GM12878 (cell line): ENCODE measurements around the gene POC1B. TPM values are rescaled to one million over a fixed set of nuclear protein-coding genes. Genes with fewer than 3 reads are reported as not detected.

Experiments
- ATAC-seq: fragments of 200-7000 bp; cut with Tn5 transposase; 3 replicates; pipeline ENCODE4 v1.9.1; 2020; ENCODE audit warnings: mild to moderate bottlenecking, moderate library complexity
- BruUV-seq: library from RNA; stranded (reverse); fragments of 400-500 nt; replicated peaks from 2 replicates; lab custom pipeline; 2021; lab: Mats Ljungman, UMichigan
- CTCF ChIA-PET: fragments of 300-600 bp; sonication (Branson Sonifier 250); formaldehyde crosslinking; extraction: SDS; loops from one replicate; lab custom pipeline; 2021; ENCODE audit warnings: inconsistent platforms; lab: Yijun Ruan, JAX
- POLR2A ChIA-PET: fragments of 350-600 bp; formaldehyde crosslinking; extraction: SDS; loops from one replicate; lab custom pipeline; 2021; ENCODE audit warnings: inconsistent platforms; lab: Charles Lee
- RAD21 ChIA-PET: fragments of 300-600 bp; sonication (Branson Sonifier 250); formaldehyde crosslinking; loops from one replicate; lab custom pipeline; 2023; ENCODE audit warnings: antibody characterized with exemption; ENCODE audit not compliant: unreplicated experiment; lab: Charles Lee
- SMC1A ChIA-PET: fragments of 300-600 bp; sonication (Branson Sonifier 250); formaldehyde crosslinking; loops from one replicate; lab custom pipeline; 2023; ENCODE audit not compliant: unreplicated experiment, uncharacterized antibody; lab: Charles Lee
- DNase-seq: peaks from one replicate; pipeline ENCODE4 v3.0.0-alpha.2; 2011; ENCODE audit warnings: low read depth, low spot score
- FAIRE-seq: peaks from 3 replicates; lab custom pipeline; 2011; peaks lifted over from hg19 to GRCh38; lab: Jason Lieb, UNC
- H2AFZ ChIP-seq: 2 replicates; pipeline ENCODE4 v1.6.0; 2011; ENCODE audit warnings: low read depth, low read length, control low read depth; ENCODE audit not compliant: control insufficient read depth
- H3K27ac ChIP-seq: 2 replicates; pipeline ENCODE4 v1.5.1; 2011; ENCODE audit warnings: control low read depth; ENCODE audit not compliant: control insufficient read depth, insufficient read depth
- H3K27me3 ChIP-seq, 2 experiments: replicated peaks in 1 of 2; 2 replicates each; pipeline versions ENCODE4 v1.6.0 to v1.6.1; 2011; ENCODE audit warnings: low read length in 1 of 2; ENCODE audit not compliant: control insufficient read depth in 2 of 2, insufficient read depth in 2 of 2
- H3K36me3 ChIP-seq, 2 experiments: 2 replicates each; pipeline ENCODE4 v1.5.1; 2011; ENCODE audit warnings: low read length in 1 of 2; ENCODE audit not compliant: control insufficient read depth in 2 of 2, insufficient read depth in 2 of 2
- H3K4me1 ChIP-seq: 2 replicates; pipeline ENCODE4 v1.6.1; 2011; ENCODE audit warnings: mild to moderate bottlenecking, low read length, moderate library complexity, mixed read lengths; ENCODE audit not compliant: control insufficient read depth, insufficient read depth
- H3K4me2 ChIP-seq: 2 replicates; pipeline ENCODE4 v1.6.0; 2011; ENCODE audit warnings: control low read depth; ENCODE audit not compliant: control insufficient read depth, insufficient read depth
- H3K4me3 ChIP-seq: fragments of 200-600 bp; sonication (generic); 2 replicates; pipeline ENCODE4 v1.5.1; 2016
- H3K79me2 ChIP-seq: 2 replicates; pipeline ENCODE4 v1.6.0; 2011; ENCODE audit warnings: low read length; ENCODE audit not compliant: control insufficient read depth, insufficient read depth
- H3K9ac ChIP-seq: 2 replicates; pipeline ENCODE4 v1.8.0; 2011; ENCODE audit warnings: low read length, control low read depth, mixed read lengths; ENCODE audit not compliant: control insufficient read depth, insufficient read depth
- H3K9me3 ChIP-seq: replicated peaks from 3 replicates; pipeline ENCODE4 v1.5.1; 2011; ENCODE audit warnings: mild to moderate bottlenecking, low read length; ENCODE audit not compliant: control insufficient read depth, insufficient read depth
- H4K20me1 ChIP-seq: 2 replicates; pipeline ENCODE4 v1.6.0; 2011; ENCODE audit not compliant: control insufficient read depth, insufficient read depth
- ATF7 ChIP-seq: fragments of 450-650 bp; IDR thresholded peaks from 2 replicates; pipeline ENCODE4 v1.6.1; 2016; ENCODE audit warnings: low read depth, mild to moderate bottlenecking
- BMI1 ChIP-seq: fragments of 450-650 bp; IDR thresholded peaks from 2 replicates; pipeline ENCODE4 v1.6.1; 2016; ENCODE audit warnings: mild to moderate bottlenecking, moderate library complexity, borderline replicate concordance
- CBX3 ChIP-seq: fragments of 200-600 bp; sonication (generic); IDR thresholded peaks from 2 replicates; pipeline ENCODE4 v1.6.1; 2016; ENCODE audit warnings: low read depth, borderline replicate concordance
- CHD2 ChIP-seq: IDR thresholded peaks from 2 replicates; pipeline ENCODE4 v1.6.1; 2011; ENCODE audit warnings: low read depth, low read length, improper control_type of control experiment, borderline replicate concordance
- CREB1 ChIP-seq: IDR thresholded peaks from 2 replicates; pipeline ENCODE4 v1.6.1; 2012; ENCODE audit warnings: low read depth, mild to moderate bottlenecking, inconsistent platforms
- FOS ChIP-seq: IDR thresholded peaks from 3 replicates; pipeline ENCODE4 v1.6.1; 2011; ENCODE audit warnings: borderline replicate concordance; ENCODE audit not compliant: insufficient read length; ENCODE audit errors: extremely low read depth
- HCFC1 ChIP-seq: fragments of 150-350 bp; IDR thresholded peaks from 2 replicates; pipeline ENCODE4 v1.6.1; 2014; ENCODE audit warnings: low read length
- HDGF ChIP-seq: fragments of 450-650 bp; IDR thresholded peaks from 2 replicates; pipeline ENCODE4 v1.6.1; 2016; ENCODE audit warnings: antibody characterized with exemption
- MEF2B ChIP-seq: fragments of 450-650 bp; IDR thresholded peaks from 2 replicates; pipeline ENCODE4 v1.6.1; 2018; ENCODE audit warnings: mild to moderate bottlenecking, moderate library complexity; ENCODE audit not compliant: partially characterized antibody, poor library complexity, severe bottlenecking
- MTA3 ChIP-seq: IDR thresholded peaks from 2 replicates; pipeline ENCODE4 v1.6.1; 2012; ENCODE audit warnings: low read length, inconsistent platforms, borderline replicate concordance
- PAX8 ChIP-seq: fragments of 450-650 bp; IDR thresholded peaks from 2 replicates; pipeline ENCODE4 v1.6.1; 2017; ENCODE audit warnings: mild to moderate bottlenecking, moderate library complexity
- RBBP5 ChIP-seq: fragments of 200-600 bp; sonication (generic); conservative IDR thresholded peaks from 2 replicates; pipeline ENCODE4 v1.6.1; 2016
- YY1 ChIP-seq: IDR thresholded peaks from 2 replicates; pipeline ENCODE4 v1.6.1; 2011; ENCODE audit warnings: low read depth, mild to moderate bottlenecking, low read length
- ZNF687 ChIP-seq: fragments of 450-650 bp; IDR thresholded peaks from 2 replicates; pipeline ENCODE4 v1.6.1; 2017; ENCODE audit warnings: mild to moderate bottlenecking, moderate library complexity
- WGBS: methylation state at CpG from one replicate; pipeline ENCODE4 v1.1.6; 2016; ENCODE audit warnings: low lambda C conversion rate; ENCODE audit not compliant: insufficient replicate concordance, insufficient coverage; ENCODE audit errors: missing lambda C conversion rate; 5-methylcytosine and 5-hydroxymethylcytosine counted together
- in situ Hi-C: fragments of 300-500 bp; cut with MboI; formaldehyde crosslinking; loops from 9 replicates; pipeline ENCODE4 v1.14.3; 2018; ENCODE audit warnings: mixed read lengths
- intact Hi-C: fragments of 100-400 bp; cut with micrococcal nuclease; formaldehyde crosslinking; loops from one replicate; pipeline ENCODE4 v1.14.2; 2022; ENCODE audit not compliant: unreplicated experiment
- polyA plus RNA-seq, 11 experiments: library from polyadenylated mRNA; depleted of rRNA in 4 of 11; unstranded in 6 of 11; stranded (reverse) in 5 of 11; fragments of >200 nt; fragmentation: Nextera tagmentation in 4 of 11; fragmentation: Illumina TruSeq in 1 of 11; extraction: Ambion mirVana in 4 of 11; extraction: Trizol in 1 of 11; gene quantifications; 1 replicate in 1 of 11; 2 replicates in 10 of 11; pipeline versions ENCODE4 v1.2.1 to v1.2.3, GENCODE V29; 2011 to 2016; ENCODE audit warnings: inconsistent platforms in 2 of 11, missing spikeins in 2 of 11, low read depth in 1 of 11
- total RNA-seq, 4 experiments: library from RNA; depleted of rRNA in 3 of 4; stranded (reverse); fragments of >200 nt in 3 of 4; fragmentation: Illumina TruSeq in 1 of 4; extraction: Trizol in 1 of 4; gene quantifications; 2 replicates each; pipeline versions ENCODE4 v1.2.1 to v1.2.3, GENCODE V29; 2013 to 2021

POC1B gene
- total and polyA plus RNA-seq, 10 of the 15 experiments (the other 5 are each of a cell fraction or from before 2014, with no cell fraction given), result 4.4 to 17.8 (median 11.3) TPM

DNA sequence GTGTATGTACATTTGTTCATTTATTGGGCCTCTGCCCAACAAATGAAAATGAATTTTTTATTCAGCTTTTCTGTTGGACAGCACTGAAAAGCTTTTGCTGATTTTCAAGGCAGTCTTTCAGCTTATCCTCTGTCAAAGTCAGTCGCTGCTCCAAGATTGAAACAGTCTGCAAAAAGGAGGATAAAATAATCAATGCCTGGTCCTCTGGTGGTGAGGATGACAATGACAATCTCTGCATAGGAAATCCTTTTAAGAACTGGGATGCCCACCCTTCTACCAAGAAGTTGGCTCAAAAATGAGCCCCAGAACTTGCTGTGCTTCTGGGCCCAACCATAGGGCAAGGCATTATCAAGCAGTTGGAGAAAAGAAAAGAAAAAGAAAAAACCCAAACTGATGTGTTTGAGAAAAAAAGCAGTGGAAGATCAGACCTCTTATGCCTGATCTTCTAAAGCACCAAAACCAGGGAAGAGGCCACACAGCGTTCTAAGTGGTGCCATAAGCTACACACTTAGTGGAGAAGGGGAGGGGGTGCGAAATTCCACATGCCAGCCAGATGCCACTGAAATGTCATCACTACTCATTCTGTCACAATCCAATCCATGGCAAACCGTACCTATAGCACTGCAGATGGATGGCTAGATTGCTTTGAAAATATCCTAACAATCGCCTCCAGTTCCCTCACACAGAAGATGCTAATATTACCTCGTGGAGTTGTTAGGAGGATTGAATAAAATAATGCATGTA lies 104.6 kb downstream of the POC1B start:
- H3K27ac ChIP-seq, result no peak overlapping the region
- no peaks in the 10 kb centered on the region for H4K20me1 ChIP-seq
- peaks cover 0 to 3% of the 10 kb centered on the region in 2 experiments; a peak in 1 of 4 replicates for H3K36me3 ChIP-seq
- ChIA-PET SMC1A (interaction anchor here (0.9 kb wide), 1 partner anchor 22 kb away, joined by 3 read pairs; no protein-coding TSS in a partner anchor), POLR2A (no interaction called here), RAD21 (no interaction called here)
- ATAC-seq (no peak), FAIRE-seq (no peak)
- 94% methylated on average over 6 of the region's 6 CpGs for WGBS
- no peak overlapping the region for H3K9ac ChIP-seq
- no peak overlapping the region for H2AFZ ChIP-seq
- in situ Hi-C loops, result no loop called here
- no peaks in the 10 kb centered on the region for H3K79me2 ChIP-seq
- H3K4me3 ChIP-seq, result no peak overlapping the region
- no TSS peak for BruUV-seq
- intact Hi-C loops, result no loop called here
- H3K4me2 ChIP-seq, result no peak overlapping the region
- H3K4me1 ChIP-seq, result no peaks in the 10 kb centered on the region
- H3K9me3 ChIP-seq, result no peaks in the 10 kb centered on the region
- TF ChIP-seq CBX3 (no peak), BMI1 (no peak), YY1 (no peak), HCFC1 (no peak), FOS (no peak), CHD2 (no peak), RBBP5 (no peak), PAX8 (no peak), MEF2B (no peak), CREB1 (no peak), HDGF (no peak), ZNF687 (no peak), MTA3 (no peak), ATF7 (no peak)
- TF ChIP-seq, all 136 proteins: peak for 0
- H3K27me3 ChIP-seq, result no peaks in the 10 kb centered on the region
- CTCF ChIA-PET, result interaction anchor here (0.6 kb wide), 1 partner anchor 270 kb away, joined by 3 read pairs; no protein-coding TSS in a partner anchor
- no peak for DNase-seq
